IgD-negative memory B cell (primary cell): ENCODE results near the gene P2RY6. TPM values are rescaled to one million over a fixed set of nuclear protein-coding genes. Genes with fewer than 3 reads are reported as not detected.

Source experiments
- H3K27ac Mint-ChIP-seq, 3 donors: one replicate each; pipeline ENCODE4 v1.8.0; 2020 to 2022; ENCODE audit warnings: mild to moderate bottlenecking in 3 of 3, mixed read lengths in 3 of 3, moderate library complexity in 1 of 3
- H3K27me3 Mint-ChIP-seq: one replicate; pipeline ENCODE4 v1.8.0; 2021; ENCODE audit warnings: mixed read lengths
- H3K36me3 Mint-ChIP-seq: one replicate; pipeline ENCODE4 v1.8.0; 2020; ENCODE audit warnings: mild to moderate bottlenecking, mixed read lengths
- H3K4me1 Mint-ChIP-seq, 3 donors: one replicate each; pipeline ENCODE4 v1.8.0; 2020 to 2022; ENCODE audit warnings: mixed read lengths in 3 of 3, mild to moderate bottlenecking in 1 of 3
- H3K4me3 Mint-ChIP-seq, 4 donors: one replicate each; pipeline ENCODE4 v1.8.0; 2020 to 2022; ENCODE audit warnings: mild to moderate bottlenecking in 4 of 4, mixed read lengths in 4 of 4, moderate library complexity in 3 of 4
- H3K9me3 Mint-ChIP-seq, 3 donors: one replicate each; pipeline ENCODE4 v1.8.0; 2020 to 2021; ENCODE audit warnings: mixed read lengths in 3 of 3, mild to moderate bottlenecking in 1 of 3
- polyA plus RNA-seq: library from polyadenylated mRNA; unstranded; fragments of 300-500 nt; fragmentation: Illumina TruSeq; gene quantifications from one replicate; pipeline ENCODE4 v1.2.3, GENCODE V29; 2021

Gene P2RY6
- polyA plus RNA-seq, 1 donor from 2014 or later: not detected

DNA sequence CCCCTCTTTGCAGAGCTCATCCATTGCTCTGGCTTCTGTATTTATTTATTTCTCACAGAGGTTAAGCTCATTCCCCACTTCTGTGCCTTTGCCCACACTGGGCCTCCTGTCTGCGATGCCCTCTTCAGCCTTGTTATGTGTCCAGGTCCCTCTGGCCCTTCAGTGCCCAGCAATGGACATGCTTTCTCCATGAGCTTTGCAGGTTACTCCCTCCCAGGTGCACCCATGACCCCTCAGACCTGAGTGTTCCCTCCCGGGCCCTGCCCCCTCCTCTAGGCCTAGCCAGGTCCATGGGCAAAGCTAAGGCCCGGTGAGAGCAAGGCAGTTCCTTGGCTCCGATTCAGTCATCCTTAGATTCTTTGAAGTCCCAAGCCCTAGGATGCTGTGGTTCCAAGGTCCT lies 18.4 kb downstream of the P2RY6 start:
- peaks cover 2% of the 10 kb centered on the region for H3K27me3 Mint-ChIP-seq
- H3K4me1 Mint-ChIP-seq: peaks cover 14 to 23% (median 18%) of the 10 kb centered on the region in 3 donors
- peak overlapping the region in 1 of 4 donors; percentile 17 for H3K4me3 Mint-ChIP-seq
- no peaks in the 10 kb centered on the region for H3K9me3 Mint-ChIP-seq
- no peak overlapping the region for H3K27ac Mint-ChIP-seq
- no peaks in the 10 kb centered on the region for H3K36me3 Mint-ChIP-seq

DNA sequence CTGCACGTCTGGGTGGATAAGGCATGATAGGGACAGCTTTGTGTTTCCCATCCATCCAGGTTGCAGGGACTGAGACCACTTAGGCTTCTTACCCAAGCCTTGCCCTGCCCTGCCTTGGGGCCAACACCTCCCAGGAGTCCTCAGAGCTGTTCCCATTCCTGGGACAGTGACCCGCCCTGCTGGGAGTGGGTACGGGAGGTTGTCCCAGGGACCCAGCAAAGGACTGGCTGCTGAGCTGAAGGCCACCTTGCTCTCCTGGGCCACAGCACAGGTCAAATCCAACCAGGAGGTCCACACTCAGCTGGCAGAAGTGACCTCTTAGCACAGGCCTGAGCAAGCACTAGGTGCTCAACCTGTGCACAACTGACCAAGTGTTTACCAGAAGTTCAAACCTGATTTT lies 19.1 kb downstream of the P2RY6 start:
- no peak overlapping the region for H3K4me3 Mint-ChIP-seq

DNA sequence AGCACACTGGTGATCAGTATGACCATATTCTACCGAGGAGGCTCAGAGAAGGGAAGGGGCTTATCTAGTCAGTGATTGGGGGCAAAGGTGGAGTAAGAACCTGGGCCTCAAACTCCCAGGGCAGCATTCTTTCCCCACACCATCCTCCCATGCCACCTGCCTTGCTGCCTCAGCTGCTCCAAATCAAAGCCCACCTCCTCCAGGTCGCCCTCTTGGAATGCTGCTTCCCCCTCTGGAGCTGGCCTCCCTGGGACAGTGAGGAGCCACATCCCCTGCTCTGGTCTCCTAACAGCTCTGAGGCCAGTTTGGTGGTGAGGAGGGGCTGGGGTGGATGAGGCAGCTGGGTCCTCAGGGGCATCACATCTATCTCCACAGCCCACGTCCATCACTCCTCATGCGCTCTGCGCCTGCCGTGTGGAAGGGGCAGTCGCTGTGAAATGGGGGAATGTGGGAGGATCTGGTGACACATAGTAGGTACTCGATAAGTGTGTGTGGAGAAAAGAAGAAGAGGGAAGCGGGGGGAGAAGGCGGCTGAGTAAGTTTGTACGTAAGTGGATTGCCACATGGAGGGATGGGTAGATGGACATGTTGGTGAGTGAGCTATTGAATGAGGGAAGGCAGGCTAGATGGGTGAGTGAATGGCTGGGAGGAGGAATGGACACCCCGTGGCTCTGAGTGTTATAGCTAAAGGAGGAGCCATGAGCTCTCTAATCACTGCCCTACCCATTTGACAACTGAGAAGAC lies 19.8 kb downstream of the P2RY6 start:
- Mint-ChIP-seq H3K36me3 (no peaks in the 10 kb centered on the region), H3K27ac (no peak overlapping the region), H3K4me1 (peaks cover 14 to 23% (median 20%) of the 10 kb centered on the region in 3 donors), H3K4me3 (no peak overlapping the region), H3K27me3 (peaks cover 2% of the 10 kb centered on the region), H3K9me3 (no peaks in the 10 kb centered on the region)

More for the DNA sequence above, 19.1 kb downstream of the P2RY6 start:
- Mint-ChIP-seq H3K9me3 (no peaks in the 10 kb centered on the region), H3K27ac (no peak overlapping the region), H3K27me3 (peaks cover 2% of the 10 kb centered on the region), H3K4me1 (peaks cover 14 to 23% (median 20%) of the 10 kb centered on the region in 3 donors), H3K36me3 (no peaks in the 10 kb centered on the region)

DNA sequence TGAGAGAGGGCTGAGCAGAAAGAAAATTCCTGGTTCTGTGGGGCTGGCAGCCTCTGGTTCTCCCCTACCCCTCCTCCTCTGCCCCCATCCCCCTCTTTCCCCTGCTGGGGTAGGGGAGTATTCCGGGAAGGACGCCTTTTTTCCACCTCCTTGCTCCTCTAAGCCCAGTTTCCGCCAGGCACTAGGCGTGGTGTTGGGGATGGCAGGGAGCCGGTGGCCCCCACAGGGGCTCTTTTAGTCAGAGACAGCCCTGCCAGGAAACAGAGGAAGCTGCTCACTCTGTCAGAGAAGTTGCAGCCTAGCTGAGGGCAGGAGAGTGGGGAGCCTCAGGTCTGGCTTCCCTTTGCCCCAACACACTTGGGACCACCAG lies 20.4 kb downstream of the P2RY6 start:
- peaks cover 2% of the 10 kb centered on the region for H3K27me3 Mint-ChIP-seq
- H3K36me3 Mint-ChIP-seq: no peaks in the 10 kb centered on the region
- no peaks in the 10 kb centered on the region for H3K9me3 Mint-ChIP-seq
- H3K4me1 Mint-ChIP-seq: peaks cover 14 to 23% (median 20%) of the 10 kb centered on the region in 3 donors
- H3K4me3 Mint-ChIP-seq: no peak overlapping the region
- H3K27ac Mint-ChIP-seq: no peak overlapping the region

DNA sequence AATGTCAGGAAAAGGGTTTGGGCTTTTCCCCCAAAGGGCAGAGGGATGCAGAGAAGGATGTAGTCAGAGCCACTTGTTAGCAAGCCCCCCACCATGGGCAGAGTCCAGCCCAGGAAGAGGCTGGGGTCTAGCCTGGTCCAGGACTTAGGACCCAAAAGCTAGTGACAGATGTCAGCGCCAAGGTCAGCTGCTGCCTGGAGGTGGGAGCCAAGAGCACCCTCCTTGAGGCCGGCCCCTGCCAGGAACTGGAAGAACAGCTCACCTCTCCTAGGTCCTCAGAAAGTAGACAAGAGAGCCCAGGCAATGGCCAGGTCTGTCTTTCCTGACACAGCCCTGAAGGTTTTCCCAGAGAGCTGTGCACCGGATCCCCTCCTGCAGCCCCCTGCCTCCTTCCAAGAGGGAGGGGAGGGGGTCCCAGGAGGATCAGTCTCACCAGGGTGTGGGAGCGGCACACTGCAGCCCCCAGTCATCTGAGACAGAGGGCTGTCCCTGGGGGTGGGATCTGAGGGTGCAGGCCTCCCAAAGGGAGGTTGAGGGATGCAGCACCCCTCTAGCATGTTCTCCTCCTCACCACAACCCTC lies 21.3 kb downstream of the P2RY6 start:
- Mint-ChIP-seq H3K36me3 (no peaks in the 10 kb centered on the region), H3K4me1 (peaks cover 8 to 16% (median 15%) of the 10 kb centered on the region in 3 donors), H3K4me3 (no peak overlapping the region), H3K27ac (no peak overlapping the region), H3K27me3 (peaks cover 6% of the 10 kb centered on the region), H3K9me3 (no peaks in the 10 kb centered on the region)

DNA sequence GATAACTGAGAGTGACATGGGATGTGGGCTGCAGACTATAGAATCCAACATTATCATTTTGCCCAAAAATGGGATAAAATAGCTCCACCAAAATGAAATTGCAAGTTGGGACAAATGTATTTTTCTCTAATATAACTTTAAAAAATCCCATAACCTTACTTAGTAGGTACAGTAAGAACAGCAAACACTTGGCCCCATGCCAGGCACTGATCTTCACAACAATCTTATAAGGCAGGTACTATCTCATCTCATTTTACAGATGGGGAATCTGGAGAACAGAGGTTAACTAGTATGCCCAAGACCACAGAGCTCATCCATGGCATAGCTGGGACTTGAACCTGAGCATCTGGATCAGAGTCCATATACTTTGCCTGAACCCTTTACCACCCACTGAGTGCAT lies 22.5 kb downstream of the P2RY6 start:
- no peaks in the 10 kb centered on the region for H3K9me3 Mint-ChIP-seq
- H3K27ac Mint-ChIP-seq: no peak overlapping the region
- no peak overlapping the region for H3K4me3 Mint-ChIP-seq
- peaks cover 1 to 6% (median 5%) of the 10 kb centered on the region in 3 donors for H3K4me1 Mint-ChIP-seq
- H3K36me3 Mint-ChIP-seq: no peaks in the 10 kb centered on the region
- H3K27me3 Mint-ChIP-seq: peaks cover 8% of the 10 kb centered on the region

DNA sequence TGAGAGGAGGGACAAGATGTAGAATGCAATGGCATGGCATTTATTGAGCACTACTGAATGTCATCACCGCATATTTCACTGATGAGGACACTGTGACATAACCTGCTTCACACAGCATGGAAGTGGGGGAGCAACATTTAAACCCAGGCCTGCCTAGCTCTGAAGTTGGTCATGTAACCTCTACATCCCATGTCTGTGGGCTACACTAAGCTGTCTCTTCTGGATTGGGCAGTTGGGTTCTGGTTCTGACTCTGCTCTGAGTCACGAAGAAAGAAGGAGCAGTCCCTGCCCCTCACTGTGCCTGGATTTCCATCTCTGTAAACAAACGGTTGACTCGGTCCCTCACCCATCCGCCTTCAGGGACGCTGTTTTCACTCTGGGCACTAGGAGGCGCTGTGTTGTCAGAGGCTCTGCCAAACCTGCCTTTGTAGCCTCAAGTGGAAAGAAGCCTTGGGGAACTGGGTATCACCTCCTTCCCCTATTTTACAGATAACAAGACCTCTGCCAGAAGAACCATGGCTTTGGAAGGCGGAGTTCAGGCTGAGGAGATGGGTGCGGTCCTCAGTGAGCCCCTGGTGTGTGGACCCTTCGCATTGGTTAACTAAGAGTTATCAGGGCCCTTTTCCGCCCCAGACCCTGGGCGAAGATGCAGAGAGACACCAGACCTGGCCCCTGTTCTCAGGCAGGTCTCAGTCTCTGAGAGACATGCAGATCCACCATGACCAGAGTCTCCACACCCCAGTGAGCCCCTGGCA lies 23.3 kb downstream of the P2RY6 start:
- H3K9me3 Mint-ChIP-seq: no peaks in the 10 kb centered on the region
- H3K4me1 Mint-ChIP-seq: peaks cover 0 to 4% (median 2%) of the 10 kb centered on the region in 3 donors
- no peak overlapping the region for H3K27ac Mint-ChIP-seq
- H3K4me3 Mint-ChIP-seq: no peak overlapping the region
- H3K36me3 Mint-ChIP-seq: no peaks in the 10 kb centered on the region
- H3K27me3 Mint-ChIP-seq: peaks cover 9% of the 10 kb centered on the region

DNA sequence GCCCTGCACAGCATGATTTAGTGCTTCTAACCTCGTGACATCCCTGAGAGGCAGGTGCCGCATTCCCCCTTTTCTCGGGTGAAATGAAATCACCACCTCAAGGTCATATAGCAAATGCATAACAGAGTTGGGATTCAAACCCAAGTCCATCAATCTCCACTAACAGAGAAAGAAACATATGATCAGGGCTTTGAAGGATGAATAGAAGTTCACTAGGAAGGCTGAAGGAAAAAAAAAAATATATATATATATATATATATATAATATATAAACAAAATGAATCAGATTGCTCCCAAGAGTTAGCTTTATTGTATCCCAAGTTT lies 23.8 kb downstream of the P2RY6 start:
- Mint-ChIP-seq H3K9me3 (no peaks in the 10 kb centered on the region), H3K4me3 (no peak overlapping the region), H3K27ac (no peak overlapping the region), H3K27me3 (peaks cover 12% of the 10 kb centered on the region), H3K4me1 (peaks cover 0 to 4% (median 2%) of the 10 kb centered on the region in 3 donors), H3K36me3 (no peaks in the 10 kb centered on the region)

DNA sequence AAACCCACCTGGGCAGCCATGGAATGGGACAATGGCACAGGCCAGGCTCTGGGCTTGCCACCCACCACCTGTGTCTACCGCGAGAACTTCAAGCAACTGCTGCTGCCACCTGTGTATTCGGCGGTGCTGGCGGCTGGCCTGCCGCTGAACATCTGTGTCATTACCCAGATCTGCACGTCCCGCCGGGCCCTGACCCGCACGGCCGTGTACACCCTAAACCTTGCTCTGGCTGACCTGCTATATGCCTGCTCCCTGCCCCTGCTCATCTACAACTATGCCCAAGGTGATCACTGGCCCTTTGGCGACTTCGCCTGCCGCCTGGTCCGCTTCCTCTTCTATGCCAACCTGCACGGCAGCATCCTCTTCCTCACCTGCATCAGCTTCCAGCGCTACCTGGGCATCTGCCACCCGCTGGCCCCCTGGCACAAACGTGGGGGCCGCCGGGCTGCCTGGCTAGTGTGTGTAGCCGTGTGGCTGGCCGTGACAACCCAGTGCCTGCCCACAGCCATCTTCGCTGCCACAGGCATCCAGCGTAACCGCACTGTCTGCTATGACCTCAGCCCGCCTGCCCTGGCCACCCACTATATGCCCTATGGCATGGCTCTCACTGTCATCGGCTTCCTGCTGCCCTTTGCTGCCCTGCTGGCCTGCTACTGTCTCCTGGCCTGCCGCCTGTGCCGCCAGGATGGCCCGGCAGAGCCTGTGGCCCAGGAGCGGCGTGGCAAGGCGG lies 24.5 kb downstream of the P2RY6 start:
- peaks cover 0 to 4% (median 2%) of the 10 kb centered on the region in 3 donors for H3K4me1 Mint-ChIP-seq
- no peak overlapping the region for H3K27ac Mint-ChIP-seq
- peaks cover 12% of the 10 kb centered on the region for H3K27me3 Mint-ChIP-seq
- no peak overlapping the region for H3K4me3 Mint-ChIP-seq
- H3K9me3 Mint-ChIP-seq: no peaks in the 10 kb centered on the region
- no peaks in the 10 kb centered on the region for H3K36me3 Mint-ChIP-seq

DNA sequence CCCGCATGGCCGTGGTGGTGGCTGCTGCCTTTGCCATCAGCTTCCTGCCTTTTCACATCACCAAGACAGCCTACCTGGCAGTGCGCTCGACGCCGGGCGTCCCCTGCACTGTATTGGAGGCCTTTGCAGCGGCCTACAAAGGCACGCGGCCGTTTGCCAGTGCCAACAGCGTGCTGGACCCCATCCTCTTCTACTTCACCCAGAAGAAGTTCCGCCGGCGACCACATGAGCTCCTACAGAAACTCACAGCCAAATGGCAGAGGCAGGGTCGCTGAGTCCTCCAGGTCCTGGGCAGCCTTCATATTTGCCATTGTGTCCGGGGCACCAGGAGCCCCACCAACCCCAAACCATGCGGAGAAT lies 25.1 kb downstream of the P2RY6 start:
- peaks cover 12% of the 10 kb centered on the region for H3K27me3 Mint-ChIP-seq
- no peak overlapping the region for H3K4me3 Mint-ChIP-seq
- H3K27ac Mint-ChIP-seq: no peak overlapping the region
- H3K9me3 Mint-ChIP-seq: no peaks in the 10 kb centered on the region
- no peaks in the 10 kb centered on the region for H3K36me3 Mint-ChIP-seq
- peaks cover 0 to 4% (median 2%) of the 10 kb centered on the region in 3 donors for H3K4me1 Mint-ChIP-seq

DNA sequence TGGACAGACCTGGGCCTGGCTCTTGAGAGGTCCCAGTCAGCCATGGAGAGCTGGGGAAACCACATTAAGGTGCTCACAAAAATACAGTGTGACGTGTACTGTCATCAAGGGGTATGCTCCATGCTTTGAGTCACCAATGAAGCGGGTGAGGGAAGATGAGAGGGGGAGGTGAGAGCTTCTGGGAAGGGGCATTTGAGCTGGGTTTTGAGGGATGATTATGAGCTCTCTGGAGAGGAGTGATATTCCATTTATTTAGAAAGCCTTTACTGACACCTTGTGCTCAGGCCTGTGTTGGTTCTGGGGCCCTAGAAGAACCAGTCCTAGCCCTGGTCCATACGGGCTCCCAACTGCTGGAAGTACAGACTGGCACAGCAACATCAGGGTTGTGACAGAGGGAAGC lies 25.6 kb downstream of the P2RY6 start:
- Mint-ChIP-seq H3K27me3 (peaks cover 12% of the 10 kb centered on the region), H3K36me3 (no peaks in the 10 kb centered on the region), H3K9me3 (no peaks in the 10 kb centered on the region), H3K27ac (no peak overlapping the region), H3K4me3 (peak overlapping the region in 1 of 4 donors; percentile 25), H3K4me1 (peaks cover 0 to 4% (median 2%) of the 10 kb centered on the region in 3 donors)

DNA sequence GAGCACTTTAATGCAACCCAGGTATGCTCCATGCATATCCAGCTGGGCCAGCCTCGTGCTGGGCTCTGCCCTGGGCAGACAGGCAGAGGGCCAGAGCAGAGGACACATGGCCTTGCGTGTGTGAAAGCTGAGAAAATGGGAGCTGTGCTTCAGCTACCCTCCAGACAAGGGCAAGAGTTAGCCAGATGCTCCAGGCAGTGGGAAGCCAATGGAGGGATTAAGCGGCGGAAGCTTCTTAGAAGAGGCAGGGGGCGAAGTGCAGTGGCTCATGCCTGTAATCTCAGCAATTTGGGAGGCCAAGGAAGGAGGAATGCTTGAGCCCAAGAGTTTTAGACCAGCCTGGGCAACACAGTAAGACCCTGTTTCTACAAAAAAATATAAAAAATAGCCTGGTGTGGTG lies 26.1 kb downstream of the P2RY6 start:
- Mint-ChIP-seq H3K27me3 (peaks cover 16% of the 10 kb centered on the region), H3K27ac (no peak overlapping the region)

DNA sequence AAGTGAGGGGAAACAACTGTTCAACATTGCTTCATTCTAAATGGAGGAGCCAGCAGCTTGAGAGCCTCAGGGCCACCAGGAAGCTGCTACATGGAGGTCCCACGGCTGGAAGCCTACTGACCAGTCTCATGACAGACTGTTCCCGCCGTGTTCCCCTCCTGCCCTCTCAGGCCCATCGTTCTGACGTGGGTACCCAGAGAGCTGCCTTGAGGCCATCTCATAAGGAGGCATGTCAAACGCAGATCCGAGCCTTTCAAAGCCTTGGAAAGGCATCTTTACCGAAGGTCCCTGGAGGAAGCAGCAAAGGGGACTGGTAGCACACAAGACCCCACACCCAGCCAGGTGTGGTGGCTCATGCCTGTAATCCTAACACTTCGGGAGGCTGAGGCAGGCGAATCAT lies 27.6 kb downstream of the P2RY6 start:
- H3K4me3 Mint-ChIP-seq: no peak overlapping the region
- H3K36me3 Mint-ChIP-seq: no peaks in the 10 kb centered on the region
- peaks cover 0 to 4% (median 0%) of the 10 kb centered on the region in 3 donors for H3K4me1 Mint-ChIP-seq
- H3K27ac Mint-ChIP-seq: no peak overlapping the region
- no peaks in the 10 kb centered on the region for H3K9me3 Mint-ChIP-seq
- peaks cover 16% of the 10 kb centered on the region for H3K27me3 Mint-ChIP-seq

More for the DNA sequence above, 26.1 kb downstream of the P2RY6 start:
- Mint-ChIP-seq H3K9me3 (no peaks in the 10 kb centered on the region), H3K4me1 (peaks cover 0 to 4% (median 2%) of the 10 kb centered on the region in 3 donors), H3K36me3 (no peaks in the 10 kb centered on the region), H3K4me3 (no peak overlapping the region)

DNA sequence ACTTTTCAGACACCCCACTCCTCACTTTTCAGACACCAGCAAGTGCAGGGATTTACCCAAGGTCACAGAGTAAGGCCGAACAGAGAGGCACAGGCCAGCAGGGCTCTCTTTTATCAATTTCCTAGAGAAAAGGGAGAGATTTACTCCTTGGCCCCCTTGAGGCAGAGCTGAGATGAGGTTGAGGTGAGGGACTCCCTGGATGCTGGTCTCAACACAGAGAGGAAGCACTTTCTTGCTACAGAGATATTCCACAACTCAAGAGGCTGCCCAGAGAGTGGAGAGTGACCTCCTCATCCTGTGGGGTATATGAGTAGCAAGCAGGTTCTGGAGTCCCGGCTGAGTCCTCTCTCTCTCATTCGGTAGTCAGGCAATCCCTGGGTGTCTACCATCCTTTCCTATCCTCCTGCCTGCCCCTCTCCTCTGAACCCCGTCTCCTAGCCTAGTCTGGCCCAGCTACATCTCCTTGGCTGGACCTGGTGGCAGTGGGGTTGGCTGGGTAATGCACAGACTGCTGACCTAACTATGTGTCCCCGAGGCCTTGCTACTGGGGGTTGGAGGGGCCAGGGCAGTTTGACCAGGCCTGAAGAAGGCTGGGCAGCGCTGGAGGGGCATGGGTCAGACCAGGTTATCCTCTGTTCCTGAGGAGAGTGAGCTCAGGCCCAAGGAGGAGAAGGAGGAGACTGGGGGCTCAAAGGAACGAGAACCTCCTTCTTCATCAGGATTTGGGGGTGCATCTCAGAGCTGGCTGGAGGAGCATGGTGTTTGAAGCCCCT lies 34.1 kb downstream of the P2RY6 start:
- no peaks in the 10 kb centered on the region for H3K36me3 Mint-ChIP-seq
- H3K4me3 Mint-ChIP-seq: peak overlapping the region in 3 of 4 donors; percentile 30 to 94 (median 78)
- H3K27ac Mint-ChIP-seq: peak overlapping the region in 1 of 3 donors; percentile 75
- H3K9me3 Mint-ChIP-seq: no peaks in the 10 kb centered on the region
- peaks cover 12% of the 10 kb centered on the region for H3K27me3 Mint-ChIP-seq
- peaks cover 5 to 7% (median 6%) of the 10 kb centered on the region in 3 donors for H3K4me1 Mint-ChIP-seq
